Hematopoietic multipotent progenitor cell treated with erythropoietin and hydrocortisone succinate and interleukin-3 and kit ligand, for 6 days (in vitro differentiated cells): ENCODE measurements around the gene MDM1.

Source experiments
- DNase-seq: peaks from one replicate; pipeline ENCODE4 v3.0.0-alpha.2; 2015

MDM1 gene

GRCh38 chr12:68331869-68332727 lies at the start of gene MDM1:
MDM1 (minus strand) TSS chr12:68332362; CDS start chr12:68332245, 117 bp downstream.
- peak; percentile 100 for DNase-seq

GRCh38 chr12:68381476-68382219 lies 49.5 kb upstream of the MDM1 start:
- DNase-seq, result peak; percentile 87

GRCh38 chr12:68378872-68379606 lies 46.9 kb upstream of the MDM1 start:
- DNase-seq, result peak; percentile 95

GRCh38 chr12:68377881-68378280 lies 45.7 kb upstream of the MDM1 start:
- peak; percentile 7 for DNase-seq

- DNase-seq, result no peak
Observed at GRCh38 chr12:68376901-68377300, 44.7 kb upstream of the MDM1 start.

- no peak for DNase-seq
Observed at GRCh38 chr12:68375756-68376695, 43.9 kb upstream of the MDM1 start.

- DNase-seq, result no peak
Observed at GRCh38 chr12:68374307-68374982, 42.3 kb upstream of the MDM1 start.

GRCh38 chr12:68370667-68371066 lies 38.5 kb upstream of the MDM1 start:
- no peak for DNase-seq

- peak; percentile 71 for DNase-seq
Observed at GRCh38 chr12:68370006-68370590, 37.9 kb upstream of the MDM1 start.

- DNase-seq, result peak; percentile 21
Observed at GRCh38 chr12:68368327-68368726, 36.2 kb upstream of the MDM1 start.

GRCh38 chr12:68367903-68368302 lies 35.7 kb upstream of the MDM1 start:
- peak; percentile 39 for DNase-seq

- no peak for DNase-seq
Observed at GRCh38 chr12:68367116-68367515, 35.0 kb upstream of the MDM1 start.

- peak; percentile 99 for DNase-seq
Observed at GRCh38 chr12:68364893-68365725, 32.9 kb upstream of the MDM1 start.

GRCh38 chr12:68364328-68364727 lies 32.2 kb upstream of the MDM1 start:
- DNase-seq, result no peak

- DNase-seq, result no peak
Observed at GRCh38 chr12:68361953-68362352, 29.8 kb upstream of the MDM1 start.

- peak; percentile 42 for DNase-seq
Observed at GRCh38 chr12:68359674-68360073, 27.5 kb upstream of the MDM1 start.

- peak; percentile 92 for DNase-seq
Observed at GRCh38 chr12:68358532-68359485, 26.6 kb upstream of the MDM1 start.

GRCh38 chr12:68356986-68357385 lies 24.8 kb upstream of the MDM1 start:
- no peak for DNase-seq
